HCT116 (cell line): ENCODE measurements around the gene SPTBN1. TPM values are rescaled to one million over a fixed set of nuclear protein-coding genes. Genes with fewer than 3 reads are reported as not detected.

Experiments
- ATAC-seq: fragments of 200-7000 bp; cut with Tn5 transposase; 2 replicates; pipeline ENCODE4 v1.9.1; 2020; ENCODE audit warnings: mild to moderate bottlenecking, moderate library complexity
- BruUV-seq: library from RNA; stranded (reverse); fragments of 400-500 nt; replicated peaks from 2 replicates; lab custom pipeline; 2021; lab: Mats Ljungman, UMichigan
- CTCF ChIA-PET: fragments of 300-600 bp; sonication (Branson Sonifier 250); formaldehyde crosslinking; loops from one replicate; lab custom pipeline; 2021; ENCODE audit warnings: antibody characterized with exemption; lab: Charles Lee
- POLR2A ChIA-PET: fragments of 300-600, 350-600 bp; sonication (Branson Sonifier 250); formaldehyde crosslinking; loops from one replicate; lab custom pipeline; 2021; ENCODE audit warnings: antibody characterized with exemption; lab: Charles Lee
- RAD21 ChIA-PET, 2 experiments: fragments of 300-600 bp; sonication (Branson Sonifier 250); formaldehyde crosslinking; loops; one replicate each; lab custom pipeline; 2023; ENCODE audit warnings: low total read pairs in 2 of 2; ENCODE audit not compliant: uncharacterized antibody in 2 of 2, unreplicated experiment in 2 of 2, low non-redundant PET in 1 of 2; lab: Charles Lee
- DNase-seq: peaks from one replicate; pipeline ENCODE4 v3.0.0-alpha.2; 2010; ENCODE audit warnings: low read depth, low spot score
- H2AFZ ChIP-seq: fragments of 200-600 bp; shearing (Covaris generic), sonication (generic); 2 replicates; pipeline ENCODE4 v1.6.1; 2017; ENCODE audit warnings: low read depth, mixed run types, mixed read lengths, antibody characterized with exemption, low read length; ENCODE audit not compliant: poor library complexity, severe bottlenecking
- H3K27ac ChIP-seq: 2 replicates; pipeline ENCODE4 v1.5.1; 2012; ENCODE audit warnings: low read depth, low read length
- H3K27me3 ChIP-seq: fragments of 200-600 bp; sonication (generic); 2 replicates; pipeline ENCODE4 v1.6.1; 2016; ENCODE audit warnings: mixed run types, low read length, mixed read lengths; ENCODE audit not compliant: insufficient read depth
- H3K36me3 ChIP-seq, 2 experiments: fragments of 200-500 bp in 1 of 2; fragments of 200-600 bp in 1 of 2; sonication (Bioruptor generic) in 1 of 2; sonication (generic) in 1 of 2; 2 replicates each; pipeline versions ENCODE4 v1.5.1 to v1.6.1; 2014 to 2016; ENCODE audit warnings: low read length in 2 of 2, inconsistent platforms in 1 of 2, mixed read lengths in 1 of 2, mixed run types in 1 of 2; ENCODE audit not compliant: insufficient read depth in 2 of 2, control insufficient read depth in 1 of 2
- H3K4me1 ChIP-seq, 2 experiments: fragments of 200-600 bp in 1 of 2; sonication (generic) in 1 of 2; 2 replicates each; pipeline versions ENCODE4 v1.5.1 to v1.6.1; 2012 to 2017; ENCODE audit warnings: low read length in 2 of 2, inconsistent platforms in 1 of 2, mild to moderate bottlenecking in 1 of 2, mixed read lengths in 1 of 2, mixed run types in 1 of 2, moderate library complexity in 1 of 2; ENCODE audit not compliant: insufficient read depth in 2 of 2, control insufficient read depth in 1 of 2
- H3K4me2 ChIP-seq: fragments of 200-600 bp; sonication (generic); 2 replicates; pipeline ENCODE4 v1.6.1; 2017; ENCODE audit warnings: mixed run types, low read length, mixed read lengths
- H3K4me3 ChIP-seq, 2 experiments: fragments of 200-600 bp in 1 of 2; sonication (generic) in 1 of 2; replicated peaks in 1 of 2; 2 replicates each; pipeline ENCODE4 v1.5.1; 2011 to 2016; ENCODE audit warnings: low read length in 2 of 2, control low read depth in 1 of 2, low read depth in 1 of 2, mild to moderate bottlenecking in 1 of 2, mixed read lengths in 1 of 2, mixed run types in 1 of 2
- H3K79me2 ChIP-seq: fragments of 200-600 bp; sonication (generic); 2 replicates; pipeline ENCODE4 v1.6.1; 2017; ENCODE audit warnings: mild to moderate bottlenecking, mixed run types, low read length, moderate library complexity, mixed read lengths; ENCODE audit not compliant: insufficient read depth
- H3K9ac ChIP-seq: fragments of 200-600 bp; sonication (generic); 2 replicates; pipeline ENCODE4 v1.6.1; 2016; ENCODE audit warnings: low read length, mixed read lengths
- H3K9me2 ChIP-seq: fragments of 200-600 bp; sonication (generic), shearing (Covaris generic); 2 replicates; pipeline ENCODE4 v1.6.1; 2017; ENCODE audit warnings: mixed run types, mild to moderate bottlenecking, moderate library complexity; ENCODE audit not compliant: insufficient read depth
- H3K9me3 ChIP-seq, 2 experiments: fragments of 200-500 bp in 1 of 2; fragments of 200-600 bp in 1 of 2; sonication (Bioruptor generic) in 1 of 2; sonication (generic) in 1 of 2; 2 replicates each; pipeline ENCODE4 v1.6.1; 2014 to 2017; ENCODE audit warnings: low read length in 2 of 2, mixed read lengths in 2 of 2, inconsistent platforms in 1 of 2, low read depth in 1 of 2, mild to moderate bottlenecking in 1 of 2, mixed run types in 1 of 2, moderate library complexity in 1 of 2; ENCODE audit not compliant: control insufficient read depth in 1 of 2, insufficient read depth in 1 of 2
- H4K20me1 ChIP-seq: fragments of 200-600 bp; sonication (generic), shearing (Covaris generic); 2 replicates; pipeline ENCODE4 v1.6.1; 2017; ENCODE audit warnings: mixed run types, mild to moderate bottlenecking, moderate library complexity; ENCODE audit not compliant: insufficient read depth
- CBX3 ChIP-seq: IDR thresholded peaks from 2 replicates; pipeline ENCODE4 v1.6.1; 2012; ENCODE audit warnings: low read depth
- CEBPB ChIP-seq: IDR thresholded peaks from 2 replicates; pipeline ENCODE4 v1.6.1; 2012; ENCODE audit warnings: low read depth
- ELF1 ChIP-seq: IDR thresholded peaks from 2 replicates; pipeline ENCODE4 v1.6.1; 2012; ENCODE audit warnings: low read depth, borderline replicate concordance
- EZH2 ChIP-seq: fragments of 200-600 bp; sonication (generic); IDR thresholded peaks from 2 replicates; pipeline ENCODE4 v1.6.1; 2017; ENCODE audit warnings: antibody characterized with exemption, mixed run types
- FOSL1 ChIP-seq: IDR thresholded peaks from 2 replicates; pipeline ENCODE4 v1.6.1; 2012; ENCODE audit warnings: low read depth
- POLR2A ChIP-seq: IDR thresholded peaks from 2 replicates; pipeline ENCODE4 v1.7.0; 2011; ENCODE audit warnings: borderline replicate concordance; ENCODE audit not compliant: insufficient read depth, insufficient read length; ENCODE audit errors: extremely low read depth
- POLR2AphosphoS5 ChIP-seq: IDR thresholded peaks from 2 replicates; pipeline ENCODE4 v1.6.1; 2011; ENCODE audit warnings: mild to moderate bottlenecking, low read depth, low read length, moderate library complexity
- SP1 ChIP-seq: IDR thresholded peaks from 2 replicates; pipeline ENCODE4 v1.6.1; 2012; ENCODE audit warnings: low read depth
- ZBTB33 ChIP-seq: IDR thresholded peaks from 2 replicates; pipeline ENCODE4 v1.6.1; 2011; ENCODE audit warnings: mild to moderate bottlenecking, low read length, moderate library complexity; ENCODE audit not compliant: insufficient replicate concordance; ENCODE audit errors: extremely low read depth
- ZFX ChIP-seq: fragments of 450-650 bp; IDR thresholded peaks from 2 replicates; pipeline ENCODE4 v1.6.1; 2017
- ZNF274 ChIP-seq: fragments of 200-500 bp; sonication (Bioruptor generic); IDR thresholded peaks from 2 replicates; pipeline ENCODE4 v1.6.1; 2014; ENCODE audit warnings: mild to moderate bottlenecking, low read depth, low read length, inconsistent platforms
- intact Hi-C: fragments of 100-400 bp; cut with micrococcal nuclease; formaldehyde crosslinking; loops from 2 replicates; pipeline ENCODE4 v1.10.0; 2022
- total RNA-seq: library from RNA; stranded (reverse); gene quantifications from one replicate; pipeline ENCODE4 v1.2.1, GENCODE V29; 2021; ENCODE audit not compliant: unreplicated experiment

The SPTBN1 gene
- total RNA-seq, 1 experiment from 2014 or later: 84.4 TPM

- no peak overlapping the region for H3K4me2 ChIP-seq
- H2AFZ ChIP-seq: no peak overlapping the region
- ChIA-PET POLR2A (no interaction called here), RAD21 (no interaction called here), CTCF (interaction anchor here (1.0 to 2.1 kb wide), 3 partner anchors 41 to 44 kb away, joined by 3 to 8 read pairs (median 4); no protein-coding TSS in a partner anchor)
- no peaks in the 10 kb centered on the region for H3K9me2 ChIP-seq
- H3K36me3 ChIP-seq: peaks cover 16 to 35% of the 10 kb centered on the region in 2 experiments; a peak in 3 of 4 replicates
- no peak overlapping the region for H3K9ac ChIP-seq
- no TSS peak for BruUV-seq
- H3K4me1 ChIP-seq: peaks cover 0 to 8% of the 10 kb centered on the region in 2 experiments; a peak in 1 of 4 replicates
- ATAC-seq (no peak), DNase-seq (no peak)
- no peak for TF ChIP-seq ZBTB33
- TF ChIP-seq CEBPB: no peak
- TF ChIP-seq FOSL1: no peak
- no peak for TF ChIP-seq ELF1
- TF ChIP-seq ZFX: no peak
- no peak for TF ChIP-seq SP1
- no peak for TF ChIP-seq CBX3
- TF ChIP-seq ZNF274: no peak
- no peak for TF ChIP-seq POLR2A
- TF ChIP-seq EZH2: no peak
- TF ChIP-seq POLR2AphosphoS5: no peak
- no peaks in the 10 kb centered on the region for H3K9me3 ChIP-seq
- no peaks in the 10 kb centered on the region for H3K79me2 ChIP-seq
- H3K4me3 ChIP-seq: no peak overlapping the region
- no peaks in the 10 kb centered on the region for H4K20me1 ChIP-seq
- no peaks in the 10 kb centered on the region for H3K27me3 ChIP-seq
- intact Hi-C loops: loop anchor here (10.0 kb wide), 1 partner anchor 351 kb away; no protein-coding TSS in a partner anchor
- no peak overlapping the region for H3K27ac ChIP-seq
Observed at GRCh38 chr2:54663424-54664030, 207.4 kb downstream of the SPTBN1 start.
